Measurements from ENCODE around the gene DAGLA.

DAGLA gene

DNA sequence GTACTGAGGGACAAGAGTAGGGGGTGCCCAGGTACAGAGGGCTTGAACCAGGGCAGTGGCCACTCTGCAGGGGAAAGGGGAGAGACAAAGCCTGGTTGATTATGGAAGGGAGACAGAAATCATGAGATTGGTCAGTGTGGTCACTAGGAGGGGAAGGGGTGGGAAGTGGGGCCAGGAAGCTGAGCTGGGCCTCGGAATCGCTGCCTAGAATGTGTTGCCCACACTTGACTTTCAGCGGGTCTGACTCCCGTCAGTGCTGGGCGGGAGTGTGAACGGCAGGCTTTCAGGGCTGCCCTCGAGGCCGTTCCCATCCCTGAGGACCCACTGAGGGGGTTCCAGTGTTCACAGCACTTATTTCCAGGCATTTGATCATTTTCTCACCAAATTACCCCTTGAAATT lies 5.9 kb downstream of the DAGLA start:
- no peak for TF ChIP-seq CTCF (IDR thresholded peaks at IDR 0.05; ENCODE audit: insufficient read depth, low read depth, low read length, missing control alignments)

GRCh38 chr11:61686469-61686868 lies 6.3 kb downstream of the DAGLA start:
- no peak overlapping the region for H3K4me3 ChIP-seq (ENCODE audit: low read depth, low read length)
- TF ChIP-seq CTCF (IDR thresholded peaks at IDR 0.05; ENCODE audit: insufficient read depth, low read depth, low read length, missing control alignments), result no peak
- no peak for DNase-seq (ENCODE audit: low read depth)

More for the DNA sequence above, 5.9 kb downstream of the DAGLA start:
- H3K4me3 ChIP-seq (ENCODE audit: low read depth, low read length), result no peak overlapping the region
- no peak for DNase-seq (ENCODE audit: low read depth)

GRCh38 chr11:61687420-61687819 lies 7.2 kb downstream of the DAGLA start:
- no peak overlapping the region for H3K4me3 ChIP-seq (ENCODE audit: low read depth, low read length)
- no peak for DNase-seq (ENCODE audit: low read depth)
- TF ChIP-seq CTCF (IDR thresholded peaks at IDR 0.05; ENCODE audit: insufficient read depth, low read depth, low read length, missing control alignments), result no peak

- TF ChIP-seq CTCF (IDR thresholded peaks at IDR 0.05; ENCODE audit: insufficient read depth, low read depth, low read length, missing control alignments), result no peak
- no peak for DNase-seq (ENCODE audit: low read depth)
- H3K4me3 ChIP-seq (ENCODE audit: low read depth, low read length), result no peak overlapping the region
These were observed 8.4 kb downstream of the DAGLA start for GRCh38 chr11:61688365-61689163.

DNA sequence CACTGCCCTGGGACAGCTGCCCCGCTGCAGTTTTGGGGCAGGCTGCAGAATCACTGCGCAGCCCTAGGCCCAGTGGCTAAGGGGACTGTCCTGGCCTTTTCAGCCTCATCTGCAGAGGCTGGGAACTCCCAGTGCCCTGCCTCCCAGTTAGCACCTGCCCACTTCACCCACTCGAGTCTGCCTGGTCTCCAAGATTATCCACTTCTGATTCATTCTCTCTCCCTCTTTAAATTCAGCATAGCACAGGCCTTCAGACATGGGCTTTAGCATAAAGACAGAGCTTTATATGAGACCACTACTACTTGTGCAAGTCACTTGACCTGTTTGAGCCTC lies 8.9 kb downstream of the DAGLA start:
- TF ChIP-seq CTCF (IDR thresholded peaks at IDR 0.05; ENCODE audit: insufficient read depth, low read depth, low read length, missing control alignments), result no peak
- DNase-seq (ENCODE audit: low read depth), result no peak
- no peak overlapping the region for H3K4me3 ChIP-seq (ENCODE audit: low read depth, low read length)

DNA sequence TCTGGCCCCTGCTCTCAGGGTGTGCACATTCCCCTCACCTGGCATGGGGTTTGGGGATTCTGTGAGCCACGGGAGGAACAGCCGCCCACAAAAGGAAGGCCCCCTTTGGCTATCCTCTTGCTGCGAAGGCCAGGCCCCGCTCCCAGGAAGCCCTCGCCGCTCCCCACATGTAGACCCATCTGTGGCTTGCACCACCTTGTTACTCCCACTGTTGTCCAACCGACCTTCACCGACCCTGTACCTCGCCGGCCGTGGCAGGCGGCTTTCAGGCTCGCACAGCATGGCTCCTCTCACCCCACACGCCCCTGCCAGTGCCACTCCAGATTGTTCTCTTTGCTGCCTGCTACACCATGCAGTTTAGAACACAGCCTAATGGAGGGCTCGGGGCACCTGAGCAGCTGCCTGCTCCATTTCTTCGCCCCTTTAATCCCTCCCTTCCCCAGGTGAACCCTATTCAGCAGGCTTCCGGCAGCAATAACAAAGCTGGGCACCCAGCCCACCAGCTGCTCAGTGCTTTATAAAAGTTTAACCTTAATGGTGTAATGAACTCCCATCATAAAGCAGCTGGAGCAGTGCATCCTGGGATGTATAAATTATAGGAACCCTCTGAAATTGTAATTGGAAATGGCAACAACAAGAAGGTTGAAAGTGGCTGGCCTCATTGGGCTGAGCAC lies 10.7 kb downstream of the DAGLA start:
- no peak for DNase-seq (ENCODE audit: low read depth)
- no peak for TF ChIP-seq CTCF (IDR thresholded peaks at IDR 0.05; ENCODE audit: insufficient read depth, low read depth, low read length, missing control alignments)
- H3K4me3 ChIP-seq (ENCODE audit: low read depth, low read length), result no peak overlapping the region

Data from GM12865 (cell line).